Hepatocyte (in vitro differentiated cells): ENCODE results near the gene LRRC26.

ENCODE experiments used
- CTCF ChIP-seq: fragments of 200-600 bp; sonication (generic); IDR thresholded peaks from 2 replicates; pipeline ENCODE4 v1.5.1; 2016; ENCODE audit warnings: antibody characterized with exemption, mild to moderate bottlenecking; ENCODE audit not compliant: poor library complexity
- EZH2 ChIP-seq: fragments of 200-600 bp; sonication (generic); IDR thresholded peaks from 2 replicates; pipeline ENCODE4 v1.6.1; 2016; ENCODE audit warnings: antibody characterized with exemption, mild to moderate bottlenecking, borderline replicate concordance
- EZH2phosphoT487 ChIP-seq: fragments of 200-600 bp; sonication (generic); IDR thresholded peaks from one replicate; pipeline ENCODE4 v1.6.1; 2018; ENCODE audit warnings: antibody characterized with exemption, mild to moderate bottlenecking, low read depth, moderate library complexity; ENCODE audit not compliant: unreplicated experiment, severe bottlenecking

- TF ChIP-seq CTCF (no peak), EZH2 (no peak), EZH2phosphoT487 (no peak)
Observed at GRCh38 chr9:137127301-137128157, 42.3 kb downstream of the LRRC26 start.
